ENCODE results near the gene DR1.

The DR1 gene

DNA sequence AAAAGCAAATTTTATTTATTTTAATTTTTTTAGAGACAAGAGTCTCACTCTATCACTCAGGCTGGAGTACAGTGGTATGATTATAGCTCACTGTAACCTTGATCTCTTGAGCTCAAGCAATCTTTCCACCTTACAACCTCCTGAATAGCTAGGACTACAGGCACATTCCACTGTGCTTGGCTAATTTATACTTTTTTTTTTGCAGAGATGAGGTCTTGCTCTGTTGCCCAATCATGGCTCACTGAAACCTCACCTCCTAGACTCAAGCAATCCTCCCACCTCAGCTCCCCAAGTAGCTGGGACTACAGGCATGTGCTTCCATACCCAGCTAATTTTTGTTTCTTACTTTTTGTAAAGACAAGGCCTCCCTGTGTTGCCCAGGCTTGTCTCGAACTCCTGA, 49.5 kb downstream of the DR1 start:
- DNase-seq, result no peak

DNA sequence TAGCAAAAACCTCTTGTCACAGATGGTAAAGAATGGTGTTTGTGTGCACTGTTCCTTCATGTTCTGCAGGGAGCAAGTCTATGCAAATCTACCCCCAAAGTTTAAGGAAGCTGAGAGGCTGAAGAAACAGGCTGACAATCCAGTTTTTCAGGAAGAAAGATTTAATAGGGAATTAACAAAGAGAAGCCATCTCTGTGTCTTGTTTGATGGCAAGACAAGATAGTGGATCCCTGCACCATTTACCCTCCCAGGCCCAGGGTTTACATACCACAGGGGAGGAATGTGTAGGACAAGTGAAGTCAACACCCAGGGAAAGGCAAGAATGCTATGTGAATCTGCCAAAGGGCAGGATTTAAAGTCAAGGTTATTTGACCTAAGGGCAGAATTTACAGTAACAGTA, 54.1 kb downstream of the DR1 start:
- DNase-seq, result no peak

DNA sequence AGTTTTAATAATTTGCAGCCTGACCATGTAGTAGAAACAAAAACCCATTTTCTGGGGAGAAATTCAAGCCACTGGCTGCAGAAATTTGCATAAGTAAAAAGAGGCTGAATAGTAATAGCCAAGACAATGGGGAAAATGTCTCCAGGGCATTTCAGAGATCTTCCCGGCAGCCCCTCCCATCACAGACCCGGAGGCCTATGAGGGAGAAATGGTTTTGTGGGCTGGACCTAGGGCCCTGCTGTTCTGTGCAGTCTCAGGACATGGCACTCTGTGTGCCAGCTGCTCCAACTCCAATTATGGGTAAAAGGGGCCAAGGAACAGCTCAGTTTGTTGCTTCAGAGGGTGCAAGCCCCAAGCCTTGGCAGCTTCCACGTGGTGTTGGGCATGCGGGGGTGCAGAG, 62.5 kb downstream of the DR1 start:
- no peak for DNase-seq

DNA sequence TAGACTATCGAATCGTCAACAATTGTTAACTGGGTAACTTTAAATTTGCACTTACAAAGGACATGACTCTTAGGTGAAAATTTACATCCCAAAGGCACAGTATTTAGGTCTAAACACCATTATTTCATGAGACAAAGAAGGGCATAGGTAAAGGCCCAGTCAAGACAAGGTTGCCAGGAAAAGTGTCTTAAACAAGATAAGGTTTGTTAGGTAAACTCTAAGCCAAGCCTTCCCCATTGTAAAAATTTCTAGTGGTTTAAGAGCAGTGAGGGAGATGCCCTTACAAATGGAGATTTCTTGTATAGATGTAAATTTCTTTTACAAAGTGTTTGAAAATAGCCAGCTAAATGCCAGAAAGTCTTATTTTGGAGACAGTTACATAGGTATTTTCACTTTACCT, 65.3 kb downstream of the DR1 start:
- no peak for DNase-seq

DNA sequence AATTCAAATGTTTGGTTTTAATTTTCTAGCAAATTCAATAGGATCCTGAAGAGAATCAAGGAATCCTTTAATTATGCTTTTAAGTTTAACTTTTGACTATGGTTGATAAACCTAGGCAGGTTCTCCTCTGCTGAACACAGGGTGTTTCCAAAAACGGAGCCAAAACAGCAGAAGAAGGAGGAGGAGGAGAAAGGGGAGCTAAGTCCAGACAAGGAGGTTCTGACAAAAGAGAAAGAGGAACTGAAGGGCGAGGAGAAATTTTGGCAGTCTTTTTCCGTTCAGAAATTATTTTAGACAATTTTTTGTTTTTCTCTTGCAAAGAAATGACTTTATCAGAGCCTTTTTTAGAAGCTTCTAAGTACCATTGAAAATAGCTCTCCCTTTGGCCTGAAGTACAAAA, 69.0 kb downstream of the DR1 start:
- DNase-seq, result no peak

DNA sequence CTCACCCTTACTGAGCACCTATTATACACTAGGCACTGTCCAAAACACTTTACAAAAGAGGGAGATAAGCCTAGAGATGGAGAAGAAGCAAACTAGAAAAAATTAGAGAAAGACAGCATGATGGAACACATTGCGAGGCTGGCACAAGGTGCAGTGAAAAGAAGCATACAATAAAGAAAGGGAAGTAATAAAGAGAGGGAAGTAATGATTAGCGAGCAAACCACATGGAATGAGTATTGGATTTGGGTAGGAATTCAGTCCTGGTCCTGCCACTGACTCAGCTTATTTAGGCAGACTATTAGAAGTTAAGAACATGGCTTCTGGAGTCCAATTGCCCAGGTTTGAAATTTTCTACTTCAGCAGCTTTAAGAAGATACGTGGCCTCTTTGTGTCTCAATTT, 69.6 kb downstream of the DR1 start:
- DNase-seq, result no peak

DNA sequence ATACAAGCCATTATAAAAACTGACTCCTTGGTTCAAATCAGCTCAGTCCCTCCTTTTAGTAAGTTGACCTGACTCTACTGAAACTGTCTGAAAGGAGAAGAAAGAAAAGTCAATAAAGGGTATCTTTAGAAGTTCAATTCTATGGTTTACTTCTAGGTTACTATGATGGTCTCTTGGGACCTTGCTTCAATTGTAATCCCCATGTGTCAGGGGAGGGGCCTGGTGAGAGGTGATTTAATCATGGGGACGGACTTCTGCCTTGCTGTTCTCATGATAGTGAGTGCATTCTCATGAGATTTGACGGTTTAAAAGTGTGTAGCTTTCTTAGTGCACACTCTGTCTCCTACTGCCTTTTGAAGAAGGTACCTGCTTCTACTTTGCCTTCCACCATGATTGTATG, 70.5 kb downstream of the DR1 start:
- DNase-seq, result no peak
